HG02970 (cell line): ENCODE results near the gene PET100.
A peak's percentile ranks its signal among the peaks of the same experiment; 100 is the strongest.
"Not testable (repeated sequence)": the region's sequence is repeated elsewhere in the genome, so short reads cannot be mapped to it uniquely, and the experiment has no call there.

Source experiments
- ATAC-seq: cut with Tn5 transposase; IDR thresholded peaks from one replicate; pipeline ENCODE4 v1.9.1; 2021; ENCODE audit warnings: mild to moderate bottlenecking, moderate library complexity, moderate number of reproducible peaks; ENCODE audit not compliant: unreplicated experiment, low FRiP score

Gene PET100

DNA sequence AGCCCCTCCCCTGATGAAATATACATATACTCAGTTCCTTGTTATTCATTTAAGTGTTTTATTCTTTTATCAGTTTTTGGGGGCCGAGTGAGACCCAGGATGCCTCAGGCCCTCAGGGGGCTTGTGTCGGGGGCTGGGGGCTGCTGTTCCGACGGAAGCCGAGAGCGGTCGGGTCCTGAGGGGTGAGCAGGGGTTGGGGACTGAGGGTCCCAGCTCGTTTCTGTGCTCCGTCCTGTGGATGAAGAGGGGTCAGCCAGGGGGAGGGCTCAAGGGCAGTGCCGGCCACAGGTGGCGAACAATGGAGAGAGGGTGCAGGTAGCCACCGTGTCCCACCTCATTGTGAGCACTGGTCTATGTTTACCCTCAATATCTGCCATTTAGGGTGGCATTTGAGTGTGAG, 2.0 kb downstream of the PET100 start:
- no peak for ATAC-seq

DNA sequence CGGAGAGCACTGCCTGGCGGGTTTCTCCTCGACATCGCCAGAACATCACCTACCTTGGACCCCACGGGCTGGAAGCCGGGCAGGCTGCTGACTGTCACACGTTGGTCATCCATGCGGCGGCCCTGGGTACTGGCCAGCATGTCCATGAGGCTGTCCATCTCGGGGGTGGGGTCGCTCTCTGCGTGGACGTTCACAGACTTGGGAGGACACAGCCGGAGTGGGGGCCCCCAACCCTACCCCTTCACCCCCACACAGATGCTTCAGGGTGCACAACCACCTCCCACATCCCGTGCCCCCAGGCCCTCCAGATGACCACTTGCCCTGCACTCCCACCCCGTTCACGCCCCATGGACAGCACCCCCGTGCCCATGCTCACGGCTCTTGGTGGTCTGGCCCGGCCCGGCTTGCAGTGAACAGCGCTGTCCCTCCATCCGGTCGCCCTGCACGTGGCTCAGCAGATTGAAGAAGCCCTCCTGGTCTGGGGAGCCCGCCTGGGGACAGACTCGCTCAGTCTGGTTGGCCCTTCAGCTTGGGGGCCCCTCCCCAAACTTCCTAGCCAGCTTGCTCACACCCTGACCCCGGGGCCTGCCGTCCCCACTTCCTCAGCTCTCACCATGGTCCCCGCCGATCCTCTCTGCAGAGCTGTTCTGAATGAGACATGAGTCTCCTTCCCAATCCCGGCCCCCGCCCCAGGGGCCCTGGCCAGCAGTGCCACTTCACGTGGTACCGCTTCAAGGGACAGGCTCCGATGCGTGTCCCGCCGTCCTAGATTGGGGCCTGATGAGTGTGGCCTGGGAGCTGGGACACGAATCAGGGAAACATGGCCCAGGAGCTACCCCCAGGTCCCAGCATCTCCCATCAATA, 3.0 kb downstream of the PET100 start:
- no peak for ATAC-seq

- no peak for ATAC-seq
Observed at GRCh38 chr19:7633698-7634097, 4.1 kb downstream of the PET100 start, which contains the start of gene PCP2. Gene PCP2 (minus strand): TSS chr19:7633719. CDS start chr19:7633457, 262 bp downstream.

- no peak for ATAC-seq
Observed at GRCh38 chr19:7635670-7636069, 6.1 kb downstream of the PET100 start.

DNA sequence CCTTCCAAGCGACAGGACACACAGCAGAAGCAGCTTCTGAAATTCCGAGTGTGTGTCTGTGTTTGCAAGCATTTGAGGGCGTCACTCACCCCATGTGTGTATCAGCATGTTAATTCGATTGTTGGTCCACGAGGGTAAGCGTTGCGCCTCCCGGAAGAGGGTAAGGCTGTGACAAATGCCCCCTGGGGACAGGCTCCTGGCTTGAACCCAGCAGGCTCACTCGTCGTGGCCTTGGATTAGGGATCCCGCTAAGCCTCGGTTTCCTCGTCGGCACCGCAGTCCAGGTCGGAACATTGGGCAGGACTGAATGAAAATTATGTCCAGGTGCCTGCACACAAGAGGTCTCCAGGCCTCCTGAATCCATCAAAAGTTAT, 6.7 kb downstream of the PET100 start:
- ATAC-seq, result no peak

DNA sequence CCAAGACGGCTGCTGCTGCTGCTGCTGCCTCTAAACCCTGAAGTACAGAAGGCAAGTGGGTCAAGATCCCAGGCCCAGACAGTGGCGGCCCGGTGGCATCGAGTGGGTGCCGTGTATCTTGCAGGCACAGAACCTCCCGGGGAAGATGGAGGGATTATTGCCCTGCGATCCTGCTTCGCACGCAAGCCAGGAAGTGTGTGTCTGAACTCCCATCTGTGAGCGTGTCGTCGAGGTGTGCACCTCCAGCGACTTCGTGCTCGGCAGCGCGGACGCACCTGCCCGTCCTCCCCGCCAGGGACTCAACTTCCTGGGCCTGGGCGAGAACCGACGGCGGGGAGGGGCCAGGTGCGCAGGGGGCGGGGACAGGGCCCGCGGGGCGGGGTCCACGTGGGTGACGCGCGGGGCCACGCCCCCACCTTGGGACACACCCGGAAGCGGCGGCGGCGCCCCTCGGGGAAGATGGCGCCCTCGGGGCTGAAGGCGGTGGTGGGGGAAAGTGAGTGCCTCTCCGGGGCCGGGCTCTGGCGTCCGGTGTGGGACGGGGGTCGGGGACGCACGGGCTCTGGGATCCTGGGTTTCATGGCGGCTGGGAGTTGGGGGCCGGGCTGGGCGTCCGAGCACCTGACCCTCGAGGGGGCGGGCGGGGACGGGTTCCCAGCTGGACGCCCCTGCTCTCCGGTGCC, 7.2 kb downstream of the PET100 start, which contains the start of gene STXBP2:
Gene STXBP2 (plus strand): TSS at position 420 of the 683 bp plus-strand sequence. CDS start 40 bp downstream, at position 460.
- ATAC-seq, result peak; percentile 75

DNA sequence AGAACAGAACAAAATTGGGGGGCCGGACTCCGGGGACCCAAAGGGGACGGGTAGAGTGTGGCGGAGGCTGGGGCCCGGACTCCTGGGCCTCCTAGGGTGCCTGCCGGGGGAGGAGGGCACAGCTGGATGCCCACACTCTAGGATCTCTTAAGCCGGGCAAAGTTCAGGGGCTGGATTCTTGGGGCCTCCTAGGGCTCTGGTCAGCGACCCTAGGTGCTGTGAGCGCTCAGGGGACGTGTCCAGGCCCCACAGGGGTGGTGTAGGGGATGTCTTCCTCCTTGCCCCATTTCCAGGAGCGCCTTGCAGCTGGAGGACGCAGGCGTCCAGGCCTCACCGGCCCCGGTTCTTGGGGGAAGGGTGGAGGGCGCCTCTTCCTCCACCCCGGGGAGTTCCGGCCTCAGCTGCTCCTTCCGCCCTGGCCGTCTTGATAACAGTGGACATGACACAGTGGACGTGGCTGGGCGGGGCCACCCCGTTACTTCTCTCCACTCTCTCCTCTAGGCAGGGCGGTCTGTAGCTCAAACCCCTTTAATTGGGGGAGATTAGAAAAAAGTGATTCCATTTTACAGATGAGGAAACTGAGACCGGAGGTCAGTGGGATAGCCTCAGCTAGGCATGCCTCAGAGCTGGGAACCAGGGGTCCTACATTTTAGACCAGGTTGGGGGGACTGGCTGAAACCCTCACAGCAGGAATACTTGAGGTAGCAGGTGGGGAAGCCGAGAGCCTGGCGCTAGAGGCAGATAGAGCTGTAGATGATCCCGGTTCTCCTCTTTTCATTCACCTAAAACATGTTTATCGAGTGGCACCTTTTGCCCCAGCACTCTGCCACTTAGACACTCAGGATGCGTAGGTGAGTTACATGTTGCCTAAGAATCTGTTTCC, 8.0 kb downstream of the PET100 start:
- ATAC-seq, result no peak

- no peak for ATAC-seq
Observed at GRCh38 chr19:7638802-7639465, 9.3 kb downstream of the PET100 start.

DNA sequence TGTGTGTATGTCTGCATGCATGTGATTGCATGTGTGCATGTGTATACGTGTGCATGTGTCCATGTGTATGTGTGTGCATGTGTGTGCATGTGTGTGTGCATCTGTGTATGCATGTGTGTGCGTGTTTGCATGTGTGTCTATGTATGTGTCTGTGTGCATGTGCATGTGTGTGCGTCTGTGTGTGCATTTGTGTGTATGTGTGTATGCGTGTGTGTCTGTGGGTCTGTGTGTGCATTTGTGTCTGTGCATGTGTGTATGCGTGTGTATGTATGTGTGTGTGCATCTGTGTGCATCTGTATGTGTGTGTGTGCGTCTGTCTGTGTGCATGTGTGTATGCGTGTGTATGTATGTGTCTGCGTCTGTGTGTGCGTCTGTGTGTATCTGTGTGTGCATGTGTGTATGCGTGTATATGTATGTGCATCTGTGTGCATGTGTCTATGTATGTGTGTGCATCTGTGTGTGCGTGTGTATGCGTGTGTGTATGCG, 10.3 kb downstream of the PET100 start:
- ATAC-seq, result no peak

DNA sequence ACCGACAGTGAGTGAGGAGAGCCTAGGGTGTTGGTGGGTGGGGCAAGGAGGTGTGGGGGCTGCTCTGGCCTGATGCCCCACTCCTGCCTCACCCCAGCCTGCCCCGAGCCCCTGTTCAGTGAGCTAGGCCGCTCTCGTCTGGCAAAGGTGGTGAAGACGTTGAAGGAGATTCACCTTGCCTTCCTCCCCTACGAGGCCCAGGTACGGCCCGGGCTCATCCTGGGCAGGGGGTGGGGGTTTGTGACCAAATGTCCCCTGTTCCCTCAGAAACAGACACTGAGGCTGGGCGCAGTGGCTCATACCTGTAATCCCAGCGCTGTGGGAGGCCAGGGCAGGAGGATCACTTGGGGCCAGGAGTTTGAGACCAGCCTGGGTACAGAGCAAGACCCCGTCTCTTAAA, 11.2 kb downstream of the PET100 start:
- no peak for ATAC-seq

- no peak for ATAC-seq
Observed at GRCh38 chr19:7641290-7642276, 12.0 kb downstream of the PET100 start.

DNA sequence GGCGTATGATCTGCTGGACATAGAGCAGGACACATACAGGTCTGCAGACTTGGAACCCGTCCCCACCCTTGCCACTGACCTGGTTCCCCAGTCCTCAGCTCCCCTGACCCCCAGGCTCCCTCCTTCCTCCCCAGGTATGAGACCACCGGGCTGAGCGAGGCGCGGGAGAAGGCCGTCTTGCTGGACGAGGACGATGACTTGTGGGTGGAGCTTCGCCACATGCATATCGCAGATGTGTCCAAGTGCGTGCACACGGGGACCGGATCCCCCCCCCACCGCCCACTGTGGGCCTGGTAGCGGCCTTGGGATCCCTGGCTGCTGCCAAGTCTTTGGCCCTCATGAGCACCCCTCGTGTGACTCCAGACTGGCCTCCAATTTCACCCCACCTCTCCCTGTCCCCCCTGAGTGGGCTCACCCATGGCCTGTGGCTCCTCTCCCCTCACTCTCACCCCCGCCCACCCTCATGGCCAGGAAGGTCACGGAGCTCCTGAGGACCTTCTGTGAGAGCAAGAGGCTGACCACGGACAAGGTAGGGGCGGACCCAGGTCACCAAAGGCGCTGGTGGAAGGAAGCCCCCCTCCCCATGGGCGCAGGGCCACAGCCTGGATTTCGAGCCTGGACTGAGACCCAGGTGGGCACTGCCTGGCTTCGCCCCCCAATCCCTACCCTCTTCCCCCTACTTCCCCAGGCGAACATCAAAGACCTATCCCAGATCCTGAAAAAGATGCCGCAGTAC, 12.9 kb downstream of the PET100 start:
- ATAC-seq, result no peak

- ATAC-seq, result no peak
Observed at GRCh38 chr19:7643031-7643415, 13.4 kb downstream of the PET100 start.

- not testable (repeated sequence) for ATAC-seq
Observed at GRCh38 chr19:7643629-7644549, 14.3 kb downstream of the PET100 start.

GRCh38 chr19:7644550-7644877, 14.9 kb downstream of the PET100 start:
- no peak for ATAC-seq

DNA sequence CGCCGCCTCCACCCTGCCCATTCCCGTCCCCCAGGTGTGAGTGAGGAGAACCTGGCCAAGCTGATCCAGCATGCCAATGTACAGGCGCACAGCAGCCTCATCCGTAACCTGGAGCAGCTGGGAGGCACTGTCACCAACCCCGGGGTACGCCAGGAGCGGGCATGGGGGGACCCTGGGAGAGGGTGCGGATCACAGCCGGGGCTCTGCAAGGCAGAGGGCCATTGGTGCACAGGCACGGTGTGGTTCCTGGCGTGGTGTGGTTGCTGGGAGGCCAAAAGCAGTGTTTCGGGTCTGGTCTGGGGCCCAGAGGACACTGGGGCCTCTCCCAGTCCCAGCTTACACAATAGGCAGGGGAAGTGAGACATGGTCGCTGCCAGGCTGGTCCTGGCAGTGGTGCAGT, 15.6 kb downstream of the PET100 start:
- no peak for ATAC-seq

GRCh38 chr19:7645656-7646425, 16.2 kb downstream of the PET100 start:
- no peak for ATAC-seq
